Measurements from ENCODE around the gene TXNRD1. TPM values are rescaled to one million over a fixed set of nuclear protein-coding genes. Genes with fewer than 3 reads are reported as not detected.

Gene TXNRD1
- total and polyA plus RNA-seq, 8 donors = 8.1 to 29.1 (median 15.9) TPM

GRCh38 chr12:104295954-104296353 is 80.4 kb downstream of the TXNRD1 start:
- DNase-seq = no peak
- Histone ChIP-seq H3K36me3 (peaks cover 0 to 10% (median 0%) of the 10 kb centered on the region in 3 donors), H3K4me1 (peaks cover 0 to 8% (median 0%) of the 10 kb centered on the region in 3 donors), H3K4me3 (no peak overlapping the region), H3K27ac (no peak overlapping the region), H3K27me3 (no peaks in the 10 kb centered on the region), H3K9me3 (no peaks in the 10 kb centered on the region)
- intact Hi-C loops (cut with DNase I) = no loop called here
- no peak for ATAC-seq
- no peak for FAIRE-seq
- WGBS, 2 donors = 74 to 83% methylated on average over 1 of the region's 1 CpG
- no peak for TF ChIP-seq CTCF (IDR thresholded peaks at IDR 0.05)

- 63 to 72% methylated on average over 4 of the region's 4 CpGs for WGBS, 2 donors
- H3K4me1 ChIP-seq = peaks cover 0 to 8% (median 0%) of the 10 kb centered on the region in 3 donors
- H3K36me3 ChIP-seq = peaks cover 0 to 7% (median 0%) of the 10 kb centered on the region in 3 donors
- ATAC-seq (no peak), FAIRE-seq (no peak), DNase-seq (no peak)
- intact Hi-C loops (cut with DNase I) = no loop called here
- H3K27me3 ChIP-seq = no peaks in the 10 kb centered on the region
- TF ChIP-seq CTCF (IDR thresholded peaks at IDR 0.05) = no peak
- H3K9me3 ChIP-seq = no peaks in the 10 kb centered on the region
- no peak overlapping the region for H3K4me3 ChIP-seq
- H3K27ac ChIP-seq = no peak overlapping the region
Measured at GRCh38 chr12:104296718-104297117, 81.1 kb downstream of the TXNRD1 start.

GRCh38 chr12:104297477-104298113 is 82.0 kb downstream of the TXNRD1 start:
- no peak for TF ChIP-seq CTCF (IDR thresholded peaks at IDR 0.05)
- FAIRE-seq (no peak), ATAC-seq (no peak), DNase-seq (no peak)
- intact Hi-C loops (cut with DNase I) = no loop called here
- H3K4me3 ChIP-seq = no peak overlapping the region
- H3K27me3 ChIP-seq = no peaks in the 10 kb centered on the region
- peaks cover 0 to 8% (median 0%) of the 10 kb centered on the region in 3 donors for H3K4me1 ChIP-seq
- no peaks in the 10 kb centered on the region for H3K36me3 ChIP-seq
- 95 to 96% methylated on average over 10 of the region's 10 CpGs for WGBS, 2 donors
- H3K27ac ChIP-seq = no peak overlapping the region
- H3K9me3 ChIP-seq = no peaks in the 10 kb centered on the region

- no peak for ATAC-seq
- no peaks in the 10 kb centered on the region for H3K9me3 ChIP-seq
- H3K27me3 ChIP-seq = no peaks in the 10 kb centered on the region
- FAIRE-seq = no peak
- TF ChIP-seq CTCF (IDR thresholded peaks at IDR 0.05) = no peak
- no peaks in the 10 kb centered on the region for H3K36me3 ChIP-seq
- no peak overlapping the region for H3K4me3 ChIP-seq
- H3K4me1 ChIP-seq = peaks cover 0 to 16% (median 0%) of the 10 kb centered on the region in 3 donors
- WGBS, 2 donors = 73 to 75% methylated on average over 6 of the region's 6 CpGs
- H3K27ac ChIP-seq = no peak overlapping the region
- DNase-seq = no peak
- intact Hi-C loops (cut with DNase I) = no loop called here
Measured at GRCh38 chr12:104299842-104300481, 84.4 kb downstream of the TXNRD1 start.

All from pancreas (tissue), 10 donors.